HG02938 (cell line): Measurements from ENCODE around the gene ATG7.

Experiments used
- ATAC-seq: cut with Tn5 transposase; IDR thresholded peaks from one replicate; pipeline ENCODE4 v1.9.1; 2021; ENCODE audit warnings: mild to moderate bottlenecking, moderate library complexity; ENCODE audit not compliant: unreplicated experiment

The ATG7 gene

GRCh38 chr3:11271986-11272904, at the start of gene ATG7:
Gene ATG7 (plus strand): TSS chr3:11272397. CDS start chr3:11298696, 26,299 bp downstream.
- ATAC-seq = peak; percentile 96

- no peak for ATAC-seq
Measured at GRCh38 chr3:11224010-11224409, 48.2 kb upstream of the ATG7 start.

GRCh38 chr3:11224870-11225229, 47.3 kb upstream of the ATG7 start:
- no peak for ATAC-seq

- ATAC-seq = no peak
Measured at GRCh38 chr3:11226042-11226370, 46.2 kb upstream of the ATG7 start.

- ATAC-seq = no peak
Measured at GRCh38 chr3:11228041-11228440, 44.2 kb upstream of the ATG7 start.

- ATAC-seq = no peak
Measured at GRCh38 chr3:11230125-11230524, 42.1 kb upstream of the ATG7 start.

- ATAC-seq = no peak
Measured at GRCh38 chr3:11230832-11231231, 41.4 kb upstream of the ATG7 start.

- ATAC-seq = no peak
Measured at GRCh38 chr3:11235385-11235784, 36.8 kb upstream of the ATG7 start.

GRCh38 chr3:11236588-11237461, 35.4 kb upstream of the ATG7 start:
- ATAC-seq = no peak

- ATAC-seq = no peak
Measured at GRCh38 chr3:11238060-11238459, 34.1 kb upstream of the ATG7 start.

- ATAC-seq = no peak
Measured at GRCh38 chr3:11238880-11239279, 33.3 kb upstream of the ATG7 start.

GRCh38 chr3:11239796-11240195, 32.4 kb upstream of the ATG7 start:
- no peak for ATAC-seq

GRCh38 chr3:11240496-11240895, 31.7 kb upstream of the ATG7 start:
- no peak for ATAC-seq

- no peak for ATAC-seq
Measured at GRCh38 chr3:11244121-11244677, 28.0 kb upstream of the ATG7 start.

GRCh38 chr3:11245276-11245675, 26.9 kb upstream of the ATG7 start:
- ATAC-seq = no peak

- no peak for ATAC-seq
Measured at GRCh38 chr3:11245827-11246662, 26.2 kb upstream of the ATG7 start.

- ATAC-seq = no peak
Measured at GRCh38 chr3:11246663-11246970, 25.6 kb upstream of the ATG7 start.

- ATAC-seq = no peak
Measured at GRCh38 chr3:11247362-11247761, 24.8 kb upstream of the ATG7 start.

GRCh38 chr3:11248596-11248995, 23.6 kb upstream of the ATG7 start:
- ATAC-seq = no peak

GRCh38 chr3:11250902-11251806, 21.0 kb upstream of the ATG7 start:
- ATAC-seq = no peak
